UCSD-AML1 (cell line): ENCODE results near the gene GRIN1.
"Not testable (repeated sequence)": the region's sequence is repeated elsewhere in the genome, so short reads cannot be mapped to it uniquely, and the experiment has no call there.

Experiments
- DNase-seq: peaks from one replicate; lab custom pipeline; 2025; ENCODE audit not compliant: unreplicated experiment; lab: John Stamatoyannopoulos, UW

GRIN1 gene

DNA sequence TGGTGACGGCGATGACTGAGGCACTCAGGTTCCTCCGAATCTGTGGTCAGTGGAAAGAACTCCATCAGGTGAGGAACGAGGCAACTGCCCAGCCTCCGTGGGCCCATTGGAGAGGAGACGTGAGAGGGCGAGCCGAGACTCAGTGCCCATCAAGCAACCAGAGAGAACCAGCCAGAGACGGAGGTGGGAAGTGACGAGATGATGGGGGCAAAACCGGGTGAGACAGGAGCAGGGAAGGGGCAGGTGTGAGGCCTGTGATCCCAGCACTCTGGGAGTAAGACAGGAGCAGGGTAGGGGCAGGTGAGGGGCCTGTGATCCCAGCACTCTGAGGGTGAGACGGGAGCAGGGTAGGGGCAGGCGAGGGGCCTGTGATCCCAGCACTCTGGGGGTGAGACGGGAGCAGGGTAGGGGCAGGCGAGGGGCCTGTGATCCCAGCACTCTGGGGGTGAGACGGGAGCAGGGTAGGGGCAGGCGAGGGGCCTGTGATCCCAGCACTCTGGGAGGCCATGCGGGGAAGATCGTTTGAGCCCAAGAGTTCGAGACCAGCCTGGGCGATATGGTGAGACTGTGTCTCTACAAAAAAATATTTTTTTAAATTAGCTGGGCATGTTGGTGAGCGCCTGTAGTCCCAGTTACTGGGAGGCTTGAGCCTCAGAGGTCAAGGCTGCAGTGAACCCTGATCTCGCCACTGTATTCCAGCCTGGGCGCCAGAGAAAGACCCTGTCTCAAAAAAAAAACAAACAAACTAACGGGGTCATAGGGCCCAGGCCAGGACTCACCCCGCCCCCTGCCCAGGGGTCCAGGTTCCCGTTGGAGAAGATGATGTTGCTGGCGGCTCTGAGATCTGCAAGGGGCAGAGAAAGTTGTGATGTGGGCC lies 27.8 kb upstream of the GRIN1 start:
- DNase-seq = no peak

DNA sequence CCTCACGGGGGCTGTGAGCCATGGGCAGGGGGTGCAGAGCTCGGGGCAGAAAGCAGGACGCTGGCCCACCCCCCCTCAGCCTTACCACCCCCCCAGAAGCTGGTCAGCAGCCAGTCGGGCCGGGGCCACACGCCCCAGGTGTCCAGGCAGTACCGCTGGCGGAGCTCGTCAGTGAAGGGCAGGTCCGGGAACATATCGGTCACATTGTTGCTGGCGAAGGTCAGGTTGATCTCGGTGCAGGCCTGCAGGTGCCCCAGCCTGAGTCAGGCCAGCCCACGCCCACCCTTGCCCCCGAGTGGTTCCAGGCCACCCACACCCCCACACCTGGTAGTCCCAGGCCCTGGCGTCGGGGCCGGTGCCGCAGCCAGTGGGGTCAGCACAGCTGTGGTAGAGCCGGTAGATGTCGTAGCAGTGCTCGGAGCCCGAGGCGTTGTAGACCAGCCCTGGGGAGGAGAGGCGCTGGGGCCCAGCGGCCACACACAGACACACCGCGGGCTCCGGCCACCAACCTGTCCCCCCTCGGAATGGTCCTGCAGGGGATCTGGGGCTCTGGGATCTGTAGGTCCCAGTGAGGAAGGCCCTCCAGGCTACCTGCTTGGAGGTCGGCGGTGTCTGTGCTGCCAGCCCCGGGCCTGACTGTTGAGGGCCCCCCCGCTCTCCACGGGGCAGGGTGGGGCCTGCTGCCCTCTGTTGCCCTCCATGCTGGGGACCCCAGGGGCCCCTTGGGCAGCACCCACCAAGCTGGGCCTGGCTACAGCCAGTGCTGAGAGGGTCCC lies 27.0 kb upstream of the GRIN1 start:
- no peak for DNase-seq

- no peak for DNase-seq
Observed at GRCh38 chr9:137112564-137113384, 26.2 kb upstream of the GRIN1 start.

DNA sequence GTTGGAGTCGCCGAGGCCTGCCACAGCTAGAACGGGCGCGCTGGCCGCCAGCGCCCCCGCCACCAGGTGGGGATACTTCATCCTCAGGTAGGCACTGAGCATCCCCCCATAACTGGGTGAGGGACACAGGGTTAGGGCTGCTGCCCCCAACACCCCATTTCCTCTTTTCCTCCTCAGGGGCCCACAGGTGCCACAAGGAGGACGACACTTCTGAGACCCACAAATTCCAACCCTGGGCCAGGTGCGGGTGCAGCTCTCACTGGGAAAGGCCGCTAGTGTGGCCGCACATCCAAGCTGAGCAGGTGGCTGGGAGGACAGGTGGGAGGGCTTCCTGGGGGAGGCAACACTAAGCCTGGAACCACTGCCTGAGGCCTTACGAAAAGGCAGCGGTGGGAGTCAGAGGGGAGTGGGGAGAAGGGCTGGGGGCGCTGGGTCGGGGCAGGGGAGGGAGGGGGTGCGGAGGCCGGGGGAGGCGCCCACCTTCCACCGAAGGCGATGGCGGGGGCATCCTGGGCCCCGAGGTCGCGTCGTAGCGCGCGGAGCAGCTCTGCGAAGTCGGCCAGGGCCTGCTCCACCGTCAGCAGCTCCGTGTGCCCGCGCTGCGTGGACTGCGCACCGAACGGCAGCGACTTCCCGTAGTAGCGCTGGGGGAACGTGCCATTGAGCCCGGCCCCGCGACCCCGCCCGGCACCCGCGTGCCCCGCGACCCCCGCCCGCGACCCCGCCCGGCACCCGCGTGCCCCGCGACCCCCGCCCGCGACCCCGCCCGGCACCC lies 25.4 kb upstream of the GRIN1 start:
- DNase-seq = no peak

GRCh38 chr9:137114220-137114612 lies 24.7 kb upstream of the GRIN1 start:
- DNase-seq = no peak

- DNase-seq = peak; percentile 76
Observed at GRCh38 chr9:137114613-137115393, 24.2 kb upstream of the GRIN1 start, which contains the start of gene DPP7. TSS of gene DPP7 (minus strand) at chr9:137114733. CDS start at chr9:137114713, 20 bp downstream.

- DNase-seq = no peak
Observed at GRCh38 chr9:137115394-137116026, 23.4 kb upstream of the GRIN1 start.

GRCh38 chr9:137116027-137116507 lies 22.9 kb upstream of the GRIN1 start:
- no peak for DNase-seq

DNA sequence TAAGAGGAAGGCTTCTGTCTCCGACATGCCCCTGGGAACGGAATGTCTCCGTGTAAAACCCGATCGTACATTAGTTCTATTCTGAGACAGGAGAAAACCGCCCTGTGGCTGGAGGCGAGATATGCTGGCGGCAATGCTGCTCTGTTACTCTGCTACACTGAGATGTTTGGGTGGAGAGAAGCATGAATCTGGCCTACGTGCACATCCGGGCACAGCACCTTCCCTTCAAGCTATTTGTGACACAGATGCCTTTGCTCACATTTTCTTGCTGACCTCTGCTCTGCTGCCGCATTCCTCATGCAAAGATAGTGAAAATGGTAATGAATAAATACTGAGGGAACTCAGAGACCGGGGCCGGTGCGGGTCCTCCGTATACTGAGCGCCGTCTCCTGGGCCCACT lies 22.2 kb upstream of the GRIN1 start:
- no peak for DNase-seq

- DNase-seq = no peak
Observed at GRCh38 chr9:137117269-137117731, 21.7 kb upstream of the GRIN1 start.

DNA sequence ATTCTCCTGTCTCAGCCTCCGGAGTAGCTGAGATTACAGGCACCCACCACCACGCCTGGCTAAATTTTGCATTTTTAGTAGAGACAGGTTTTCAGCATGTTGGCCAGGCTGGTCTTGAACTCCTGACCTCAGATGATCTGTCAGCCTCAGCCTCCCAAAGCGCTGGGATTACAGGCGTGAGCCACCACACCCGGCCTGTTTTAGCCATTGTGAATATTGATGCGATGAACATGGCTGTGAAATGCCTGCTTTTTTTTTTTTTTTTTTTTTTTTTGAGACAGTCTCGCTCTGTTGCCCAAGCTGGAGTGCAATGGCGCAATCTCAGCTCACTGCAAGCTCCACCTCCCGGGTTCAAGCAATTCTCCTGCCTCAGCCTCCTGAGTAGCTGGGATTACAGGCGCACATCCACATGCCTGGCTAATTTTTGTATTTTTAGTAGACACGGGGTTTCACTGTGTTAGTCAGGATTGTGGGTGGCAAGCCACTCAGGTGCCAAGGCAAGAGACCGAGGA lies 20.8 kb upstream of the GRIN1 start:
- DNase-seq = not testable (repeated sequence)

GRCh38 chr9:137121927-137122795 lies 16.8 kb upstream of the GRIN1 start:
- not testable (repeated sequence) for DNase-seq

DNA sequence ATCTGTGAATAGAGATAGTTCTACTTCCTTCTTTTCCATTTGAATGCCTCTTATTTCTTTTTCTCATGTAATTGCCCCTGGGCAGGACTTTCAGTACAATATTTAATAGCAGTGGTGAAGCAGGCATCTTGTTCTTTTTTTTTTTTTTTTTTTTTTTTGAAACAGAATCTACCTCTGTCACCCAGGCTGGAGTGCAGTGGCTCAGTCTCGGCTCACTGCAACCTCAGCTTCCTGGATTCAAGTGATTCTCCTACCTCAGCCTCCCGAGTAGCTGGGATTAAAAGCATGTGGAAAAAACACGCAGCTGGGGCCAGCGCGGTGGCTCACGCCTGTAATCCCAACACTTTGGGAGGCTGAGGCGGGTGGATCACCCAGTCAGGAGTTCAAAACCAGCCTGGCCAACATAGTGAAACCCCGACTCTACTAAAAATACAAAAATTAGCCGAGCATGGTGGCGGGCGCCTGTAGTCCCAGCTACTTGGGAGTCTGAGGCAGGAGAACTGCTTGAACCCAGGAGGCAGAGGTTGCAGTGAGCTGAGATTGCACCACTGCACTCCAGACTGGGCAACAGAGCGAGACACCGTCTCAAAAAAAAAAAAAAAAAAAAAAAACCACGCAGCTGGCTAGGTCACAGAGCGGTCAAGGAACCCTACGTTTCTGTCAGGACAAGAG lies 16.0 kb upstream of the GRIN1 start:
- DNase-seq = not testable (repeated sequence)

GRCh38 chr9:137123468-137123837 lies 15.5 kb upstream of the GRIN1 start:
- DNase-seq = no peak

- DNase-seq = not testable (repeated sequence)
Observed at GRCh38 chr9:137123952-137124462, 14.9 kb upstream of the GRIN1 start.

DNA sequence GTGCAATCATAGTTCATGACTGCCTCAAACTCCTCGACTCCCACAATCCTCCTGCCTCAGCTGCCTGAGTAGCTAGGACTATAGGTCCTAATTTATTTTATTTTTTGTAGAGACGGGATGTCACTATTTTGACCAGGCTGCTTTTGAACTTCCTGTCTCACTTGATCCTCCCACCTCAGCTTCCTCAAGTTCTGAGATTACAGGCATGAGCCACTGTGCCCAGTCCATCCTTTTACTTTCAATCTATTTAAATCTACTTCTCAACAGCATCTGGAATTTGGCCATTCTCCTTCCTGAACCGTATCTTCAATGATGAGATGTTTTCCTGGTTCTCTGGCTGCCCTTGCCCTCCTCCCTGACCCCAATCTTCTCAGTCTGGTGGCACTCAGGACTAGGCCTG lies 12.2 kb upstream of the GRIN1 start:
- no peak for DNase-seq
